ENCODE results near the gene ZCCHC17. TPM values are rescaled to one million over a fixed set of nuclear protein-coding genes. Genes with fewer than 3 reads are reported as not detected.

ZCCHC17 gene
- total and polyA plus RNA-seq, 11 donors: 10.1 to 29.5 (median 12.1) TPM

DNA sequence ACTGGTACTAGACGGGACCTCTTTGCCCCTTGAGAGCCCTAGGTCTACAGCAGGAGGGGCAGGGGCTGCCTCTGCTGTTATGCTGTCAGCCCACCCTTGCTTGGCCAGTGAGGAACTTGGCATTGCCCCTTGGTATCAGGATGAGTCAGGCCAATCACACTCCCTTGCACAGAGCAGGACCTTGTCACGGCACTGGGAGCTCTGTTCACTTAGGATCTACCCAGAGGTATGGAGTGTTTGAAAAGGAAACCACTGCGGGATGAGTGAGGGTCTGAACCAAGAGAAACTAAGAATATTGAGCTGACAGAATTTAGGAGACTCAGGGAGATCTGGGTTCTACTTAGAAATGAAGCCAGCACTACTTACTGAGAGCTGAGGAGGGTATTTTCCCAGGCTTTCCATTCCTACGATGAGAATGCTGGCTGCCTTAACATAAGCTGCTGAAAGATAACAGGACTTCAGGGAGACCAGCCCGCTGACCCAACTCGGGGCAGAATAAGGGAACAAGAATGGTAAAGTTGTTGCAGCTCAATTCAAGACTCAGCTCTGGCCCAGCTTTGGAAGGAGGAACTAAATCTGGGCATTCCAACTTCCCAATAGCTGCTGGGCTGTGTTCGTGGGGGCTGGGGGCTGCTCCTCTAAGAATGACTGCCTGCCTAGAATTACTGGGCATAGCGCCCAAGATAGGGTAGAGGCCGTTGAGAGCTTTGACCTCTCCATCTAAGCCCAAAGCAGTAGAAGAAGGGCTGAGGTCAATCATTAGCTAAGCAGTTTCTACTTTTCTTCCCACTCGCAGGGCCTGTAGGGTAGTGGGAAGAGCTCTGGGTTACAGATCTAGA is 74.5 kb downstream of the ZCCHC17 start:
- intact Hi-C loops (cut with DNase I): no loop called here
- 35 to 51% (median 43%) methylated on average over 10 of the region's 10 CpGs for WGBS, 4 donors
- Histone ChIP-seq H3K27ac (peak overlapping the region; percentile 87 to 99 (median 95)), H3K9me3 (no peaks in the 10 kb centered on the region), H3K4me1 (peaks cover 0 to 51% (median 23%) of the 10 kb centered on the region in 12 donors), H3K36me3 (peaks cover 0 to 26% (median 21%) of the 10 kb centered on the region in 9 donors), H3K4me3 (peak overlapping the region; percentile 39 to 85 (median 64)), H3K27me3 (no peaks in the 10 kb centered on the region)
- ATAC-seq (peak in 1 of 4 donors; percentile 1), DNase-seq (peak in 3 of 5 donors; percentile 44 to 55 (median 51))
- TF ChIP-seq POLR2A (IDR thresholded peaks at IDR 0.05): peak; percentile 11 to 16
- TF ChIP-seq, protein P1, sequence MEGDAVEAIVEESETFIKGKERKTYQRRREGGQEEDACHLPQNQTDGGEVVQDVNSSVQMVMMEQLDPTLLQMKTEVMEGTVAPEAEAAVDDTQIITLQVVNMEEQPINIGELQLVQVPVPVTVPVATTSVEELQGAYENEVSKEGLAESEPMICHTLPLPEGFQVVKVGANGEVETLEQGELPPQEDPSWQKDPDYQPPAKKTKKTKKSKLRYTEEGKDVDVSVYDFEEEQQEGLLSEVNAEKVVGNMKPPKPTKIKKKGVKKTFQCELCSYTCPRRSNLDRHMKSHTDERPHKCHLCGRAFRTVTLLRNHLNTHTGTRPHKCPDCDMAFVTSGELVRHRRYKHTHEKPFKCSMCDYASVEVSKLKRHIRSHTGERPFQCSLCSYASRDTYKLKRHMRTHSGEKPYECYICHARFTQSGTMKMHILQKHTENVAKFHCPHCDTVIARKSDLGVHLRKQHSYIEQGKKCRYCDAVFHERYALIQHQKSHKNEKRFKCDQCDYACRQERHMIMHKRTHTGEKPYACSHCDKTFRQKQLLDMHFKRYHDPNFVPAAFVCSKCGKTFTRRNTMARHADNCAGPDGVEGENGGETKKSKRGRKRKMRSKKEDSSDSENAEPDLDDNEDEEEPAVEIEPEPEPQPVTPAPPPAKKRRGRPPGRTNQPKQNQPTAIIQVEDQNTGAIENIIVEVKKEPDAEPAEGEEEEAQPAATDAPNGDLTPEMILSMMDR (IDR thresholded peaks at IDR 0.05): no peak

DNA sequence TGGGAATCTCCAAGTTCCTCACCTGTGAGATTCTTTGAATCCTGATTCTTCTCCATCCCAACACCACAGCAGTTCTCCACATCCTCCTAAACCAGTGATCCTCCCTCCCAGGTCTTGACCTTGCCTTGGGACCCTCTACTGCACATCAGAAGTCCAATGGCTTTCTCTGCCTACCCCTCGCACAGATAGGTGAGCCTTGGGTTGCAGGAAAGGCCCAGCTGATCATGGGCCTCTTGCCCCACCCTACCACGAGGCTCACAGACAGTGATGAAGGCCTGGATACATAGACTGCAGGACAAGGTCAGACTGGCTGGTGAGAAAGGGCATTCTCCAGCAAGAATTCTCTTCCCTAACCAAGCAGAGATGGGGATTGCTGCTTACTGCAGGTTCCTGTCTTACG is 75.2 kb downstream of the ZCCHC17 start:
- H3K27me3 ChIP-seq: no peaks in the 10 kb centered on the region
- TF ChIP-seq POLR2A (IDR thresholded peaks at IDR 0.05): peak in 1 of 2 donors; percentile 12
- TF ChIP-seq, protein P1 (IDR thresholded peaks at IDR 0.05): no peak
- H3K4me1 ChIP-seq: peaks cover 0 to 44% (median 23%) of the 10 kb centered on the region in 12 donors
- no peak for ATAC-seq
- whole genome bisulfite sequencing, 4 donors: 45 to 61% (median 54%) methylated on average over 3 of the region's 3 CpGs
- H3K4me3 ChIP-seq: peak overlapping the region; percentile 39 to 85 (median 64)
- H3K27ac ChIP-seq: peak overlapping the region; percentile 87 to 99 (median 95)
- H3K36me3 ChIP-seq: peaks cover 0 to 19% (median 13%) of the 10 kb centered on the region in 9 donors
- DNase-seq: no peak
- H3K9me3 ChIP-seq: no peaks in the 10 kb centered on the region
- intact Hi-C loops (cut with DNase I): no loop called here

DNA sequence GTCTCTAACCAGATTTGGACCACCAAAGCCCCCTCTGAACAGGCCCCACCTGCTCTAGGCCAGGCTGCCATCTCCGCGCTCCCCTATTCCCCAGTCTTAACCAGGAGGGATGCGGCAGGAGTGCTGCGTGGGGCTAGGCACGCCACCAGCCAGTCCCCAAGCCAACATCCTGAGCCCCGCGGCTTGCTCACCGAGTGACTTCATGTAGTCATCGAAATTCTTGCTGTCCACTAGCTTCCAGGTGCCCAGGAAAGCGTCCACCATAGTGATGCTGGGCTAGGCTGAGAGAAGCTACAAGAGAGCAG is 75.9 kb downstream of the ZCCHC17 start:
- Histone ChIP-seq H3K9me3 (no peaks in the 10 kb centered on the region), H3K27me3 (no peaks in the 10 kb centered on the region), H3K27ac (peak overlapping the region; percentile 87 to 99 (median 95)), H3K4me3 (peak overlapping the region; percentile 39 to 85 (median 64)), H3K36me3 (peaks cover 0 to 13% (median 7%) of the 10 kb centered on the region in 9 donors), H3K4me1 (peaks cover 0 to 38% (median 23%) of the 10 kb centered on the region in 12 donors)
- ATAC-seq (no peak), DNase-seq (no peak)
- 10 to 24% (median 21%) methylated on average over 9 to 10 of the region's 10 CpGs for WGBS, 4 donors
- intact Hi-C loops (cut with DNase I): loop anchor here in 1 of 10 donors (1.0 kb wide), 1 partner anchor 9 kb away; no protein-coding TSS in a partner anchor
- TF ChIP-seq POLR2A (IDR thresholded peaks at IDR 0.05): peak; percentile 44 to 96
- TF ChIP-seq, protein P1 (IDR thresholded peaks at IDR 0.05): no peak
